Measurements from ENCODE around the gene ZNF3. TPM values are rescaled to one million over a fixed set of nuclear protein-coding genes. Genes with fewer than 3 reads are reported as not detected.
A peak's percentile ranks its signal among the peaks of the same experiment; 100 is the strongest.

ZNF3 gene
- polyA plus RNA-seq, 1 donor, result 50.4 TPM

GRCh38 chr7:100099452-100099851 lies 17.9 kb upstream of the ZNF3 start:
- H3K4me1 ChIP-seq (ENCODE audit: control insufficient read depth, insufficient read depth, low read length), result peaks cover 11% of the 10 kb centered on the region
- no peak overlapping the region for H3K27ac ChIP-seq (ENCODE audit: low read length)
- no peaks in the 10 kb centered on the region for H3K27me3 ChIP-seq (ENCODE audit: control insufficient read depth, insufficient read depth, low read length)
- DNase-seq, result no peak
- no peaks in the 10 kb centered on the region for H3K9me3 ChIP-seq (ENCODE audit: control insufficient read depth, low read depth, low read length)
- 60% methylated on average over 2 of the region's 12 CpGs for WGBS (ENCODE audit: insufficient coverage, low lambda C conversion rate)
- H3K4me3 ChIP-seq (ENCODE audit: low read length), result peak overlapping the region; percentile 90
- H3K36me3 ChIP-seq (ENCODE audit: control insufficient read depth, insufficient read depth, low read length), result peaks cover 61% of the 10 kb centered on the region

- peaks cover 62% of the 10 kb centered on the region for H3K36me3 ChIP-seq (ENCODE audit: control insufficient read depth, insufficient read depth, low read length)
- DNase-seq, result no peak
- H3K27ac ChIP-seq (ENCODE audit: low read length), result no peak overlapping the region
- peaks cover 11% of the 10 kb centered on the region for H3K4me1 ChIP-seq (ENCODE audit: control insufficient read depth, insufficient read depth, low read length)
- H3K27me3 ChIP-seq (ENCODE audit: control insufficient read depth, insufficient read depth, low read length), result no peaks in the 10 kb centered on the region
- no peaks in the 10 kb centered on the region for H3K9me3 ChIP-seq (ENCODE audit: control insufficient read depth, low read depth, low read length)
- peak overlapping the region; percentile 90 for H3K4me3 ChIP-seq (ENCODE audit: low read length)
- no CpG with 5 or more reads among the region's 10 CpGs for WGBS (ENCODE audit: insufficient coverage, low lambda C conversion rate)
Measured at GRCh38 chr7:100098913-100099312, 17.4 kb upstream of the ZNF3 start.

GRCh38 chr7:100095704-100096103 lies 14.2 kb upstream of the ZNF3 start:
- H3K9me3 ChIP-seq (ENCODE audit: control insufficient read depth, low read depth, low read length), result no peaks in the 10 kb centered on the region
- WGBS (ENCODE audit: insufficient coverage, low lambda C conversion rate), result no CpG with 5 or more reads among the region's 17 CpGs
- no peak for DNase-seq

GRCh38 chr7:100095289-100095688 lies 13.8 kb upstream of the ZNF3 start:
- Histone ChIP-seq H3K27ac (ENCODE audit: low read length) (no peak overlapping the region), H3K4me3 (ENCODE audit: low read length) (no peak overlapping the region), H3K27me3 (ENCODE audit: control insufficient read depth, insufficient read depth, low read length) (no peaks in the 10 kb centered on the region), H3K36me3 (ENCODE audit: control insufficient read depth, insufficient read depth, low read length) (peaks cover 92% of the 10 kb centered on the region), H3K4me1 (ENCODE audit: control insufficient read depth, insufficient read depth, low read length) (peaks cover 11% of the 10 kb centered on the region), H3K9me3 (ENCODE audit: control insufficient read depth, low read depth, low read length) (no peaks in the 10 kb centered on the region)
- DNase-seq, result no peak
- WGBS (ENCODE audit: insufficient coverage, low lambda C conversion rate), result no CpG with 5 or more reads among the region's 9 CpGs

More at GRCh38 chr7:100095704-100096103, 14.2 kb upstream of the ZNF3 start:
- no peaks in the 10 kb centered on the region for H3K27me3 ChIP-seq (ENCODE audit: control insufficient read depth, insufficient read depth, low read length)
- H3K36me3 ChIP-seq (ENCODE audit: control insufficient read depth, insufficient read depth, low read length), result peaks cover 88% of the 10 kb centered on the region
- peaks cover 11% of the 10 kb centered on the region for H3K4me1 ChIP-seq (ENCODE audit: control insufficient read depth, insufficient read depth, low read length)
- H3K27ac ChIP-seq (ENCODE audit: low read length), result no peak overlapping the region
- H3K4me3 ChIP-seq (ENCODE audit: low read length), result no peak overlapping the region

GRCh38 chr7:100093925-100094486 lies 12.5 kb upstream of the ZNF3 start:
- no peaks in the 10 kb centered on the region for H3K9me3 ChIP-seq (ENCODE audit: control insufficient read depth, low read depth, low read length)
- no peaks in the 10 kb centered on the region for H3K27me3 ChIP-seq (ENCODE audit: control insufficient read depth, insufficient read depth, low read length)
- H3K4me1 ChIP-seq (ENCODE audit: control insufficient read depth, insufficient read depth, low read length), result peaks cover 10% of the 10 kb centered on the region
- no peak for DNase-seq
- H3K36me3 ChIP-seq (ENCODE audit: control insufficient read depth, insufficient read depth, low read length), result peaks cover 87% of the 10 kb centered on the region
- H3K4me3 ChIP-seq (ENCODE audit: low read length), result no peak overlapping the region
- WGBS (ENCODE audit: insufficient coverage, low lambda C conversion rate), result no CpG with 5 or more reads among the region's 16 CpGs
- no peak overlapping the region for H3K27ac ChIP-seq (ENCODE audit: low read length)

GRCh38 chr7:100093498-100093897 lies 12.0 kb upstream of the ZNF3 start:
- no CpG with 5 or more reads among the region's 13 CpGs for WGBS (ENCODE audit: insufficient coverage, low lambda C conversion rate)
- H3K36me3 ChIP-seq (ENCODE audit: control insufficient read depth, insufficient read depth, low read length), result peaks cover 82% of the 10 kb centered on the region
- no peak overlapping the region for H3K27ac ChIP-seq (ENCODE audit: low read length)
- H3K4me3 ChIP-seq (ENCODE audit: low read length), result no peak overlapping the region
- no peak for DNase-seq
- no peaks in the 10 kb centered on the region for H3K9me3 ChIP-seq (ENCODE audit: control insufficient read depth, low read depth, low read length)
- peaks cover 9% of the 10 kb centered on the region for H3K4me1 ChIP-seq (ENCODE audit: control insufficient read depth, insufficient read depth, low read length)
- H3K27me3 ChIP-seq (ENCODE audit: control insufficient read depth, insufficient read depth, low read length), result no peaks in the 10 kb centered on the region

- H3K27ac ChIP-seq (ENCODE audit: low read length), result no peak overlapping the region
- H3K4me3 ChIP-seq (ENCODE audit: low read length), result no peak overlapping the region
- peaks cover 13% of the 10 kb centered on the region for H3K4me1 ChIP-seq (ENCODE audit: control insufficient read depth, insufficient read depth, low read length)
- DNase-seq, result no peak
- WGBS (ENCODE audit: insufficient coverage, low lambda C conversion rate), result no CpG with 5 or more reads among the region's 8 CpGs
- no peaks in the 10 kb centered on the region for H3K27me3 ChIP-seq (ENCODE audit: control insufficient read depth, insufficient read depth, low read length)
- H3K9me3 ChIP-seq (ENCODE audit: control insufficient read depth, low read depth, low read length), result no peaks in the 10 kb centered on the region
- H3K36me3 ChIP-seq (ENCODE audit: control insufficient read depth, insufficient read depth, low read length), result peaks cover 77% of the 10 kb centered on the region
Measured at GRCh38 chr7:100093054-100093453, 11.5 kb upstream of the ZNF3 start.

- peaks cover 15% of the 10 kb centered on the region for H3K4me1 ChIP-seq (ENCODE audit: control insufficient read depth, insufficient read depth, low read length)
- DNase-seq, result no peak
- H3K9me3 ChIP-seq (ENCODE audit: control insufficient read depth, low read depth, low read length), result no peaks in the 10 kb centered on the region
- WGBS (ENCODE audit: insufficient coverage, low lambda C conversion rate), result no CpG with 5 or more reads among the region's 19 CpGs
- no peak overlapping the region for H3K27ac ChIP-seq (ENCODE audit: low read length)
- peaks cover 63% of the 10 kb centered on the region for H3K36me3 ChIP-seq (ENCODE audit: control insufficient read depth, insufficient read depth, low read length)
- no peak overlapping the region for H3K4me3 ChIP-seq (ENCODE audit: low read length)
- no peaks in the 10 kb centered on the region for H3K27me3 ChIP-seq (ENCODE audit: control insufficient read depth, insufficient read depth, low read length)
Measured at GRCh38 chr7:100091411-100092181, 10.1 kb upstream of the ZNF3 start.

GRCh38 chr7:100090527-100091410 lies 9.2 kb upstream of the ZNF3 start:
- Histone ChIP-seq H3K36me3 (ENCODE audit: control insufficient read depth, insufficient read depth, low read length) (peaks cover 55% of the 10 kb centered on the region), H3K4me1 (ENCODE audit: control insufficient read depth, insufficient read depth, low read length) (peaks cover 15% of the 10 kb centered on the region), H3K9me3 (ENCODE audit: control insufficient read depth, low read depth, low read length) (no peaks in the 10 kb centered on the region), H3K4me3 (ENCODE audit: low read length) (no peak overlapping the region), H3K27ac (ENCODE audit: low read length) (no peak overlapping the region), H3K27me3 (ENCODE audit: control insufficient read depth, insufficient read depth, low read length) (no peaks in the 10 kb centered on the region)
- WGBS (ENCODE audit: insufficient coverage, low lambda C conversion rate), result no CpG with 5 or more reads among the region's 14 CpGs
- DNase-seq, result no peak

- 40% methylated on average over 2 of the region's 7 CpGs for WGBS (ENCODE audit: insufficient coverage, low lambda C conversion rate)
- H3K36me3 ChIP-seq (ENCODE audit: control insufficient read depth, insufficient read depth, low read length), result peaks cover 44% of the 10 kb centered on the region
- H3K4me3 ChIP-seq (ENCODE audit: low read length), result peak overlapping the region; percentile 98
- DNase-seq, result no peak
- no peaks in the 10 kb centered on the region for H3K9me3 ChIP-seq (ENCODE audit: control insufficient read depth, low read depth, low read length)
- no peak overlapping the region for H3K27ac ChIP-seq (ENCODE audit: low read length)
- no peaks in the 10 kb centered on the region for H3K27me3 ChIP-seq (ENCODE audit: control insufficient read depth, insufficient read depth, low read length)
- peaks cover 15% of the 10 kb centered on the region for H3K4me1 ChIP-seq (ENCODE audit: control insufficient read depth, insufficient read depth, low read length)
Measured at GRCh38 chr7:100089458-100090196, 8.1 kb upstream of the ZNF3 start.

All from large intestine (tissue), 3 donors.